ENCODE results near the gene RIPOR2.
"Not testable (repeated sequence)": the region's sequence is repeated elsewhere in the genome, so short reads cannot be mapped to it uniquely, and the experiment has no call there.

The RIPOR2 gene

DNA sequence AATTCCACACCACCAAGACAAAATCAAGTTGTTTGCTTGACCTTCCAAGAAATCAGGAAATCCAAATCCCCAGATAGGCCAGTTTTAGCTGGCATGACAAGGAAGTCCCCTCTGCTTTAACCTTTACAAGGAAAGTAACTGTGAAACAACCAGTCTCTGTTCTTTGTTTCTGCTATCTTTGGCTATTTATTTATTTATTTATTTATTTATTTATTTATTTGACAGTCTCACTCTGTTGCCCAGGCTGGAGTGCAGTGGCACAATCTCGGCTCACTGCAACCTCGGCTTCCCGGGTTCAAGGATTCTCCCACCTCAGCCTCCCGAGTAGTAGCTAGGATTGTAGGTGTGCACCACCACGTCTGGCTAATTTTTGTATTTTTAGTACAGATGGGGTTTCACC, 175.6 kb downstream of the RIPOR2 start:
- TF ChIP-seq, protein P1, sequence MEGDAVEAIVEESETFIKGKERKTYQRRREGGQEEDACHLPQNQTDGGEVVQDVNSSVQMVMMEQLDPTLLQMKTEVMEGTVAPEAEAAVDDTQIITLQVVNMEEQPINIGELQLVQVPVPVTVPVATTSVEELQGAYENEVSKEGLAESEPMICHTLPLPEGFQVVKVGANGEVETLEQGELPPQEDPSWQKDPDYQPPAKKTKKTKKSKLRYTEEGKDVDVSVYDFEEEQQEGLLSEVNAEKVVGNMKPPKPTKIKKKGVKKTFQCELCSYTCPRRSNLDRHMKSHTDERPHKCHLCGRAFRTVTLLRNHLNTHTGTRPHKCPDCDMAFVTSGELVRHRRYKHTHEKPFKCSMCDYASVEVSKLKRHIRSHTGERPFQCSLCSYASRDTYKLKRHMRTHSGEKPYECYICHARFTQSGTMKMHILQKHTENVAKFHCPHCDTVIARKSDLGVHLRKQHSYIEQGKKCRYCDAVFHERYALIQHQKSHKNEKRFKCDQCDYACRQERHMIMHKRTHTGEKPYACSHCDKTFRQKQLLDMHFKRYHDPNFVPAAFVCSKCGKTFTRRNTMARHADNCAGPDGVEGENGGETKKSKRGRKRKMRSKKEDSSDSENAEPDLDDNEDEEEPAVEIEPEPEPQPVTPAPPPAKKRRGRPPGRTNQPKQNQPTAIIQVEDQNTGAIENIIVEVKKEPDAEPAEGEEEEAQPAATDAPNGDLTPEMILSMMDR (IDR thresholded peaks at IDR 0.05; ENCODE audit: low read depth, low read length): no peak
- H3K4me3 ChIP-seq (ENCODE audit: low read depth, low read length): no peak overlapping the region
- in situ Hi-C loops (cut with HindIII; ENCODE audit: low sequenced_read_pairs): no loop called here
- DNase-seq (ENCODE audit: low read depth, low spot score): no peak

DNA sequence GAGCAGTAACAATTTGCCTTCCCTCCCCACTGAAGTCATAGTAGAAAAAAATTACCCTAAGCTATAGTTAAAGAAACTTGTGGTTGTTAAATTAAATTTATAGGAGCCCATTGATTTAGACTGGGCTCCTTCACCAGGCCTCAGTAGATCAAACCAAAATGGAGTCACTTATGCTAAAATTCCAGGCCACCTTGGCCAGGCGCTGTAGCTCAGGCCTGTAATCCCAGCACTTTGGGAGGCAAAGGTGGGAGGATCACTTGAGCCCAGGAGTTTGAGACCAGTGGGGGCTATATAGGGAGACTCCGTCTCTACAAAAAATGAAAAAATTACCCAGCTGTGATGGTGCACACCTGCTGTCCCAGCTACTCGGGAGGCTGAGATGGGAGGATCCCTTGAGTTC, 176.0 kb downstream of the RIPOR2 start:
- no peak for DNase-seq (ENCODE audit: low read depth, low spot score)
- in situ Hi-C loops (cut with HindIII; ENCODE audit: low sequenced_read_pairs): no loop called here
- H3K4me3 ChIP-seq (ENCODE audit: low read depth, low read length): no peak overlapping the region
- TF ChIP-seq, protein P1 (IDR thresholded peaks at IDR 0.05; ENCODE audit: low read depth, low read length): no peak

DNA sequence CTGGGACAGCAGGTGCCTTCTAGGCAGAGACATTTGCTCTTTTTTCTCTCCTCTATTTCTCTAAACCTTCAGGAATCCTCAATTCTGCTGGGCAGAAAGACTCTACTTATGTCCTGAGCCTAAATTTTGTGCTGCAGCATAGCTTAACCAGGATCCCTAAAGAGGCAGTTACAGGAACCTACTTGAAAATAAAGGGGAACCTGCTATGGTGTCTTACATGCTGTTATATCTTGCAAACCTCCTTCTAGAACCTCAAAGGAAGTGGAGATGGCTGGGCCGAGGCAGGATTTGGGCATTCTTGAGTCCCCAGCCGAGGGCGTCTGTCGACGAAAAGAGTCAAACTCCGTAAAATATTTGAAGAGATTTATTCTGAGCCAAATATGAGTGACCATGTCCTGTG, 178.1 kb downstream of the RIPOR2 start:
- in situ Hi-C loops (cut with HindIII; ENCODE audit: low sequenced_read_pairs): no loop called here

DNA sequence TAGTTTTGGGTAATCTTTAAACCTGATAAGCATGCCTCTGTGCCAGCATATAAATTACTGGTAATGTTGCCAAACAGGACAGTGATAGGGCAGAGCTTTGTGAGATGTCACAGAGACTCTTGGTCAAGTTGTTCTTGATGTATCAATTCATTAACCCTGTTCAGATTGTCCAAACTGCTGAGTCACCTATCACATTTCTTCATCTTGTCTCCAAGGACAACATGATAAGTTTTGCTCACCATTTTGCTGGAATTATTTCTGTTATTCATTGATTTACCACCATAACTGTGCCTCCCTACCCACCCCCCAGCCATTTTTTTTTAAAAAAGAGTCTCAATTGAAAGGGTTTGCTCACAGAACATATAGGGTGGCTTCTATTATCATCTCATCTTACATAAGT, 180.5 kb downstream of the RIPOR2 start:
- DNase-seq (ENCODE audit: low read depth, low spot score): no peak
- TF ChIP-seq, protein P1 (IDR thresholded peaks at IDR 0.05; ENCODE audit: low read depth, low read length): no peak
- no peak overlapping the region for H3K4me3 ChIP-seq (ENCODE audit: low read depth, low read length)
- in situ Hi-C loops (cut with HindIII; ENCODE audit: low sequenced_read_pairs): no loop called here

More for the DNA sequence above, 178.1 kb downstream of the RIPOR2 start:
- TF ChIP-seq, protein P1 (IDR thresholded peaks at IDR 0.05; ENCODE audit: low read depth, low read length): no peak
- H3K4me3 ChIP-seq (ENCODE audit: low read depth, low read length): no peak overlapping the region
- no peak for DNase-seq (ENCODE audit: low read depth, low spot score)

DNA sequence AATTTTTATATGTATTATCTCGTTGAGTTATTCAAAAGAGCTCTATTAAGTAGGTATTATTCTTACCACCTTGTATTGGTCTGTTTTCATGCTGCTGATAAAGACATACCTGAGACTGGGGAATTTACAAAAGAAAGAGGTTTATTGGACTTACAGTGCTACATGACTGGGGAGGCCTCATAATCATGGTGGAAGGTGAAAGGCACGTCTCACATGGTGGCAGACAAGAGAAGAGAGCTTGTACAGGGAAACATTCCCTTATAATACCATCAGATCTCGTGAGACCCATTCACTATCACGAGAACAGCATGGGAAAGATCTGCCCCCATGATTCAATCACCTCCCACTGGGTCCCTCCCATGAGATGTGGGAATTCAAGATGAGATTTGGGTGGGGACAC, 181.4 kb downstream of the RIPOR2 start:
- in situ Hi-C loops (cut with HindIII; ENCODE audit: low sequenced_read_pairs); DNase-seq (ENCODE audit: low read depth, low spot score); H3K4me3 ChIP-seq (ENCODE audit: low read depth, low read length): not testable (repeated sequence)

Data from astrocyte of the spinal cord (primary cell).